H9 (cell line): ENCODE measurements around the gene ITGB6. TPM values are rescaled to one million over a fixed set of nuclear protein-coding genes. Genes with fewer than 3 reads are reported as not detected.

Source experiments
- DNase-seq: peaks from one replicate; pipeline ENCODE4 v3.0.0-alpha.2; 2017
- H2AFZ ChIP-seq: one replicate; pipeline ENCODE4 v1.6.1; 2013; ENCODE audit warnings: mild to moderate bottlenecking, low read length, control low read depth, moderate library complexity
- H2AK5ac ChIP-seq: 2 replicates; pipeline ENCODE4 v1.6.1; 2013; ENCODE audit warnings: low read length, control low read depth, mixed read lengths; ENCODE audit not compliant: insufficient read length
- H2BK120ac ChIP-seq: one replicate; pipeline ENCODE4 v1.6.1; 2013; ENCODE audit warnings: low read depth, mild to moderate bottlenecking, low read length, control low read depth, inconsistent platforms; ENCODE audit not compliant: poor library complexity, severe bottlenecking
- H2BK12ac ChIP-seq: 2 replicates; pipeline ENCODE4 v1.6.1; 2013; ENCODE audit warnings: low read length, control low read depth, mixed read lengths, low read depth; ENCODE audit not compliant: insufficient read length
- H2BK15ac ChIP-seq: 2 replicates; pipeline ENCODE4 v1.6.1; 2013; ENCODE audit warnings: low read depth, low read length, control low read depth
- H2BK20ac ChIP-seq: one replicate; pipeline ENCODE4 v1.6.1; 2013; ENCODE audit warnings: low read depth, mild to moderate bottlenecking, low read length, control low read depth, inconsistent platforms; ENCODE audit not compliant: poor library complexity, severe bottlenecking
- H2BK5ac ChIP-seq: 2 replicates; pipeline ENCODE4 v1.6.1; 2013; ENCODE audit warnings: low read length, control low read depth, mixed read lengths; ENCODE audit not compliant: insufficient read length
- H3K14ac ChIP-seq: 2 replicates; pipeline ENCODE4 v1.6.1; 2013; ENCODE audit warnings: low read length, control low read depth; ENCODE audit not compliant: insufficient read depth
- H3K18ac ChIP-seq: 2 replicates; pipeline ENCODE4 v1.6.1; 2013; ENCODE audit warnings: low read depth, mild to moderate bottlenecking, mixed read lengths, low read length, control low read depth; ENCODE audit not compliant: insufficient read length
- H3K23ac ChIP-seq: 2 replicates; pipeline ENCODE4 v1.6.1; 2013; ENCODE audit warnings: low read length, control low read depth, mixed read lengths, low read depth; ENCODE audit not compliant: insufficient read length
- H3K23me2 ChIP-seq: 2 replicates; pipeline ENCODE4 v1.6.1; 2013; ENCODE audit warnings: low read depth, mild to moderate bottlenecking, mixed read lengths, low read length, control low read depth; ENCODE audit not compliant: insufficient read length, poor library complexity, severe bottlenecking
- H3K27ac ChIP-seq: 2 replicates; pipeline ENCODE4 v1.5.1; 2013; ENCODE audit warnings: low read length, control low read depth, mixed read lengths, low read depth; ENCODE audit not compliant: insufficient read length
- H3K27me3 ChIP-seq: 2 replicates; pipeline ENCODE4 v1.6.1; 2013; ENCODE audit warnings: low read length, control low read depth, inconsistent platforms; ENCODE audit not compliant: insufficient read depth
- H3K4ac ChIP-seq: 2 replicates; pipeline ENCODE4 v1.6.1; 2013; ENCODE audit warnings: low read depth, mild to moderate bottlenecking, control low read depth, inconsistent platforms, low read length, moderate library complexity
- H3K4me1 ChIP-seq: 2 replicates; pipeline ENCODE4 v1.6.1; 2013; ENCODE audit warnings: low read length, control low read depth, inconsistent platforms; ENCODE audit not compliant: insufficient read depth
- H3K4me2 ChIP-seq: 2 replicates; pipeline ENCODE4 v1.6.1; 2013; ENCODE audit warnings: low read length, control low read depth, mixed read lengths; ENCODE audit not compliant: insufficient read length, insufficient read depth
- H3K56ac ChIP-seq: 2 replicates; pipeline ENCODE4 v1.6.1; 2013; ENCODE audit warnings: low read depth, mild to moderate bottlenecking, mixed read lengths, low read length, control low read depth; ENCODE audit not compliant: insufficient read length
- H3K79me1 ChIP-seq: 2 replicates; pipeline ENCODE4 v1.6.1; 2013; ENCODE audit warnings: low read depth, mild to moderate bottlenecking, moderate library complexity, low read length, control low read depth, inconsistent platforms; ENCODE audit not compliant: insufficient read depth, poor library complexity, severe bottlenecking
- H3K79me2 ChIP-seq: 2 replicates; pipeline ENCODE4 v1.6.1; 2013; ENCODE audit warnings: low read length, control low read depth, inconsistent platforms; ENCODE audit not compliant: insufficient read depth
- H3K9ac ChIP-seq: 2 replicates; pipeline ENCODE4 v1.6.1; 2013; ENCODE audit warnings: low read length, control low read depth, mixed read lengths; ENCODE audit not compliant: insufficient read length; ENCODE audit errors: extremely low read depth
- H3K9me3 ChIP-seq: one replicate; pipeline ENCODE4 v1.6.1; 2013; ENCODE audit warnings: low read depth, low read length, inconsistent platforms; ENCODE audit not compliant: control insufficient read depth
- H3T11ph ChIP-seq: one replicate; pipeline ENCODE4 v1.6.1; 2013; ENCODE audit warnings: mild to moderate bottlenecking, low read length, control low read depth, inconsistent platforms
- H4K20me1 ChIP-seq: one replicate; pipeline ENCODE4 v1.6.1; 2013; ENCODE audit not compliant: control insufficient read depth, insufficient read length, insufficient read depth
- H4K5ac ChIP-seq: 2 replicates; pipeline ENCODE4 v1.6.1; 2013; ENCODE audit warnings: low read depth, mild to moderate bottlenecking, mixed read lengths, low read length, control low read depth; ENCODE audit not compliant: insufficient read length
- H4K8ac ChIP-seq: replicated peaks from 2 replicates; pipeline ENCODE4 v1.6.1; 2013; ENCODE audit warnings: low read length, control low read depth, mixed read lengths, low read depth; ENCODE audit not compliant: insufficient read length
- H4K91ac ChIP-seq: 2 replicates; pipeline ENCODE4 v1.6.1; 2013; ENCODE audit warnings: low read depth, mild to moderate bottlenecking, moderate library complexity, mixed read lengths, low read length, control low read depth; ENCODE audit not compliant: insufficient read length
- H3K27ac Mint-ChIP-seq, 3 experiments: 2 replicates in 2 of 3; 3 replicates in 1 of 3; pipeline ENCODE4 v1.8.0; 2020 to 2021; ENCODE audit warnings: mixed read lengths in 3 of 3, mild to moderate bottlenecking in 1 of 3, moderate library complexity in 1 of 3
- H3K27me3 Mint-ChIP-seq: 2 replicates; pipeline ENCODE4 v1.8.0; 2021; ENCODE audit warnings: low read depth, mild to moderate bottlenecking, moderate library complexity, mixed read lengths
- H3K36me3 Mint-ChIP-seq, 3 experiments: 2 replicates in 2 of 3; 3 replicates in 1 of 3; pipeline ENCODE4 v1.8.0; 2020 to 2021; ENCODE audit warnings: low read depth in 3 of 3, mixed read lengths in 3 of 3; ENCODE audit not compliant: insufficient read depth in 1 of 3
- H3K4me1 Mint-ChIP-seq, 2 experiments: 2 replicates each; pipeline ENCODE4 v1.8.0; 2020; ENCODE audit warnings: mixed read lengths in 2 of 2
- H3K4me3 Mint-ChIP-seq, 2 experiments: 2 replicates in 1 of 2; 3 replicates in 1 of 2; pipeline ENCODE4 v1.8.0; 2020 to 2021; ENCODE audit warnings: mild to moderate bottlenecking in 2 of 2, mixed read lengths in 2 of 2, moderate library complexity in 1 of 2
- H3K9me3 Mint-ChIP-seq, 2 experiments: 2 replicates in 1 of 2; 3 replicates in 1 of 2; pipeline ENCODE4 v1.8.0; 2020; ENCODE audit warnings: mild to moderate bottlenecking in 2 of 2, mixed read lengths in 2 of 2, moderate library complexity in 1 of 2
- WGBS: extraction: QIAGEN DNeasy Blood & Tissue Kit; methylation state at CpG from one replicate; pipeline ENCODE4 v1.1.7; 2013; ENCODE audit warnings: missing lambda C conversion rate, low lambda C conversion rate, mixed read lengths; ENCODE audit not compliant: insufficient read length; ENCODE audit errors: extremely low coverage; 5-methylcytosine and 5-hydroxymethylcytosine counted together
- total RNA-seq: library from RNA; stranded (reverse); gene quantifications from 2 replicates; pipeline ENCODE4 v1.2.1, GENCODE V29; 2021
- TF ChIP-seq, protein P1 (sequence below): fragments of 200-600 bp; sonication (generic); conservative IDR thresholded peaks from 3 replicates; pipeline ENCODE4 v1.8.0; 2021; ENCODE audit warnings: antibody characterized with exemption, mild to moderate bottlenecking

The ITGB6 gene
- total RNA-seq, 1 experiment from 2014 or later: not detected

DNA sequence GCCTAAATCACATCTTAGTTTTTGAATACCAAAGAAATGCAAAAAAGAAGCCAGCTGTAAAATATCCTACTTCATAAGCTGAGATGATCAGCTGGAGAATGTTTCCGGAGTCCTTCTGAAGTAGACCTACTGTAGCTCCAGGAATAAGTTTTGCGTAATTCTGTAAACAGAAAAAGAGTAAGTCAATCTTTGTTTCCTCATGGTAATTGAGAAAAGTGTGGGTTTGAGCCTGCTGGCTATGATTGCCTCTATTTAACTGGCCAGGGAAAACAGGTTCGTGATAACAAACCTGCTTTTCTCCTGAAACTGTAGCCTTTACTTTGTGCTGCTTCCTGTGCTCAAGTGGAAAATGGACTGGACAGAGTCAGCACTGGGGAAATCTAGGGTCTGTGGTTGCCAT lies 58.2 kb downstream of the ITGB6 start:
- Histone ChIP-seq H3K27me3 (no peaks in the 10 kb centered on the region), H2BK12ac (no peak overlapping the region), H2AK5ac (no peak overlapping the region), H3K79me1 (no peaks in the 10 kb centered on the region), H3K14ac (no peak overlapping the region), H2BK5ac (no peak overlapping the region), H4K91ac (no peak overlapping the region), H4K20me1 (no peaks in the 10 kb centered on the region), H4K8ac (no peak overlapping the region), H2AFZ (no peak overlapping the region), H3K23me2 (no peaks in the 10 kb centered on the region), H3K27ac (no peak overlapping the region), H3K9me3 (no peaks in the 10 kb centered on the region), H4K5ac (no peak overlapping the region), H3K79me2 (no peaks in the 10 kb centered on the region), H2BK15ac (no peak overlapping the region), H3T11ph (no peak overlapping the region), H3K9ac (no peak overlapping the region), H3K4me1 (no peaks in the 10 kb centered on the region), H2BK120ac (no peak overlapping the region), H3K4me2 (no peak overlapping the region), H3K23ac (no peak overlapping the region), H3K18ac (no peak overlapping the region), H3K56ac (no peak overlapping the region), H2BK20ac (no peak overlapping the region), H3K4ac (no peak overlapping the region)
- Mint-ChIP-seq H3K4me1 (peaks cover 4 to 8% of the 10 kb centered on the region in 2 experiments; a peak in 3 of 4 replicates), H3K4me3 (no peak overlapping the region), H3K27me3 (no peaks in the 10 kb centered on the region), H3K27ac (no peak overlapping the region), H3K9me3 (no peaks in the 10 kb centered on the region), H3K36me3 (no peaks in the 10 kb centered on the region)
- DNase-seq: no peak
- TF ChIP-seq, protein P1, sequence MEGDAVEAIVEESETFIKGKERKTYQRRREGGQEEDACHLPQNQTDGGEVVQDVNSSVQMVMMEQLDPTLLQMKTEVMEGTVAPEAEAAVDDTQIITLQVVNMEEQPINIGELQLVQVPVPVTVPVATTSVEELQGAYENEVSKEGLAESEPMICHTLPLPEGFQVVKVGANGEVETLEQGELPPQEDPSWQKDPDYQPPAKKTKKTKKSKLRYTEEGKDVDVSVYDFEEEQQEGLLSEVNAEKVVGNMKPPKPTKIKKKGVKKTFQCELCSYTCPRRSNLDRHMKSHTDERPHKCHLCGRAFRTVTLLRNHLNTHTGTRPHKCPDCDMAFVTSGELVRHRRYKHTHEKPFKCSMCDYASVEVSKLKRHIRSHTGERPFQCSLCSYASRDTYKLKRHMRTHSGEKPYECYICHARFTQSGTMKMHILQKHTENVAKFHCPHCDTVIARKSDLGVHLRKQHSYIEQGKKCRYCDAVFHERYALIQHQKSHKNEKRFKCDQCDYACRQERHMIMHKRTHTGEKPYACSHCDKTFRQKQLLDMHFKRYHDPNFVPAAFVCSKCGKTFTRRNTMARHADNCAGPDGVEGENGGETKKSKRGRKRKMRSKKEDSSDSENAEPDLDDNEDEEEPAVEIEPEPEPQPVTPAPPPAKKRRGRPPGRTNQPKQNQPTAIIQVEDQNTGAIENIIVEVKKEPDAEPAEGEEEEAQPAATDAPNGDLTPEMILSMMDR: no peak
- WGBS: no CpG with 5 or more reads among the region's 3 CpGs
